ENCODE measurements around the gene BRD3OS. TPM values are rescaled to one million over a fixed set of nuclear protein-coding genes. Genes with fewer than 3 reads are reported as not detected.
"Not testable (repeated sequence)": the region's sequence is repeated elsewhere in the genome, so short reads cannot be mapped to it uniquely, and the experiment has no call there.

Gene BRD3OS
- total and polyA plus RNA-seq, 2 of the 4 experiments (the other 2 are of a cell fraction) = 15.8 to 20.7 TPM

DNA sequence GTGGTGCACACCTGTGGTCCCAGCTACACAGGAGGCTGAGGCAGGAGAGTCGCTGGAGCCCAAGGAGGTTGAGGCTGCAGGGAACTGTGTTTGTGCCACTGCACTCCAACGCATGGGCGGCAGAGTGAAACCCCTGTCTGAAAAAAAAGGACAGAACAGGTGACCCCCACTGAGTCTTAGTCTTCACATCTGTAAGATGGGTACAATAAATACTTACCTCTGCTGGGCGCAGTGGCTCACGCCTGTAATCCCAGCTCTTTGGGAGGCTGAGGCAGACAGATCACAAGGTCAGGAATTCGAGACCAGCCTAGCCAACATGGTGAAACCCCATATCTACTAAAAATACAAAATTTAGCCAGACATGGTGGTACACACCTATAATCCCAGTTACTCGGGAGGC is 47.4 kb downstream of the BRD3OS start:
- H4K20me1 ChIP-seq (ENCODE audit: insufficient read depth, low read length); intact Hi-C loops (cut with micrococcal nuclease): not testable (repeated sequence)

More for the DNA sequence above, 47.4 kb downstream of the BRD3OS start:
- H3K9ac ChIP-seq (ENCODE audit: low read depth, low read length); H4K8ac ChIP-seq (ENCODE audit: low read depth in 2 of 2, low read length in 2 of 2); H4K5ac ChIP-seq (ENCODE audit: low read depth, low read length); H2BK20ac ChIP-seq (ENCODE audit: low read depth, low read length); H3K27ac ChIP-seq (ENCODE audit: insufficient read depth, low read length); BruUV-seq (replicated peaks); POLR2A ChIA-PET (ENCODE audit: unreplicated experiment); H3K56ac ChIP-seq (ENCODE audit: extremely low read depth, insufficient read depth, low read length); H2AFZ ChIP-seq (replicated peaks; ENCODE audit: low read length, poor library complexity); H3K18ac ChIP-seq (ENCODE audit: low read depth, low read length); H3K14ac ChIP-seq (replicated peaks; ENCODE audit: low read depth, low read length); H3K4me3 ChIP-seq (ENCODE audit: insufficient read depth, low read depth, low read length); H3K36me3 ChIP-seq (ENCODE audit: control insufficient read depth, insufficient read depth, low read length); H3K9me3 ChIP-seq (ENCODE audit: control insufficient read depth, insufficient read depth, low read length); H3K4me1 ChIP-seq (ENCODE audit: control insufficient read depth, insufficient read depth, low read length); H3K79me1 ChIP-seq (ENCODE audit: low read depth in 1 of 2, low read length in 2 of 2); H2BK15ac ChIP-seq (ENCODE audit: low read depth, low read length); H2AK5ac ChIP-seq (ENCODE audit: low read depth, low read length); dilution Hi-C loops (cut with HindIII; ENCODE audit: low sequenced_read_pairs, unreplicated experiment); H2BK5ac ChIP-seq (ENCODE audit: low read depth, low read length, poor library complexity, severe bottlenecking); in situ Hi-C loops (cut with MboI; ENCODE audit: low sequenced_read_pairs); H3K9me1 ChIP-seq (ENCODE audit: insufficient read depth, low read length); CTCF ChIA-PET; H3K4me2 ChIP-seq (ENCODE audit: low read depth, low read length); H4K91ac ChIP-seq (ENCODE audit: insufficient read depth, low read depth, low read length); ATAC-seq (ENCODE audit: low read depth); H3K4ac ChIP-seq (ENCODE audit: low read depth, low read length); H2BK120ac ChIP-seq (ENCODE audit: low read depth, low read length); H3K23ac ChIP-seq (ENCODE audit: low read depth, low read length); DNase-seq; H2AK9ac ChIP-seq (replicated peaks; ENCODE audit: low read depth, low read length, poor library complexity): not testable (repeated sequence)
- peaks cover 36% of the 10 kb centered on the region for H3K27me3 ChIP-seq (ENCODE audit: control insufficient read depth, insufficient read depth, low read length)
- 33% methylated on average over 1 of the region's 7 CpGs; no CpG with 5 or more reads in 1 of the 2 experiments for WGBS, 2 experiments (ENCODE audit: extremely low coverage in 2 of 2, insufficient read length in 1 of 2)
